ENCODE results near the gene MYADM. TPM values are rescaled to one million over a fixed set of nuclear protein-coding genes. Genes with fewer than 3 reads are reported as not detected.

The MYADM gene
- polyA plus RNA-seq, 1 of the 3 experiments (the other 2 are of a cell fraction), result 38.7 TPM

DNA sequence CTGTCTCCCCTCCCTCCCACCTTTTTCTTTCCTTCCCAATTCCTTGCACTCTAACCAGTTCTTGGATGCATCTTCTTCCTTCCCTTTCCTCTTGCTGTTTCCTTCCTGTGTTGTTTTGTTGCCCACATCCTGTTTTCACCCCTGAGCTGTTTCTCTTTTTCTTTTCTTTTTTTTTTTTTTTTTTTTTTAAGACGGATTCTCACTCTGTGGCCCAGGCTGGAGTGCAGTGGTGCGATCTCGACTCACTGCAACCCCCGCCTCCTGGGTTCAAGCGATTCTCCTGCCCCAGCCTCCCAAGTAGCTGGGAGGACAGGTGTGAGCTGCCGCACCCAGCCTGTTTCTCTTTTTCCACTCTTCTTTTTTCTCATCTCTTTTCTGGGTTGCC, 6.9 kb downstream of the MYADM start (continued):
- TF ChIP-seq, protein P1, sequence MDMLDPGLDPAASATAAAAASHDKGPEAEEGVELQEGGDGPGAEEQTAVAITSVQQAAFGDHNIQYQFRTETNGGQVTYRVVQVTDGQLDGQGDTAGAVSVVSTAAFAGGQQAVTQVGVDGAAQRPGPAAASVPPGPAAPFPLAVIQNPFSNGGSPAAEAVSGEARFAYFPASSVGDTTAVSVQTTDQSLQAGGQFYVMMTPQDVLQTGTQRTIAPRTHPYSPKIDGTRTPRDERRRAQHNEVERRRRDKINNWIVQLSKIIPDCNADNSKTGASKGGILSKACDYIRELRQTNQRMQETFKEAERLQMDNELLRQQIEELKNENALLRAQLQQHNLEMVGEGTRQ (IDR thresholded peaks at IDR 0.05; ENCODE audit: borderline replicate concordance, low read depth, low read length), result no peak
- no peak for TF ChIP-seq RAD21 (IDR thresholded peaks at IDR 0.05; ENCODE audit: low read length)

DNA sequence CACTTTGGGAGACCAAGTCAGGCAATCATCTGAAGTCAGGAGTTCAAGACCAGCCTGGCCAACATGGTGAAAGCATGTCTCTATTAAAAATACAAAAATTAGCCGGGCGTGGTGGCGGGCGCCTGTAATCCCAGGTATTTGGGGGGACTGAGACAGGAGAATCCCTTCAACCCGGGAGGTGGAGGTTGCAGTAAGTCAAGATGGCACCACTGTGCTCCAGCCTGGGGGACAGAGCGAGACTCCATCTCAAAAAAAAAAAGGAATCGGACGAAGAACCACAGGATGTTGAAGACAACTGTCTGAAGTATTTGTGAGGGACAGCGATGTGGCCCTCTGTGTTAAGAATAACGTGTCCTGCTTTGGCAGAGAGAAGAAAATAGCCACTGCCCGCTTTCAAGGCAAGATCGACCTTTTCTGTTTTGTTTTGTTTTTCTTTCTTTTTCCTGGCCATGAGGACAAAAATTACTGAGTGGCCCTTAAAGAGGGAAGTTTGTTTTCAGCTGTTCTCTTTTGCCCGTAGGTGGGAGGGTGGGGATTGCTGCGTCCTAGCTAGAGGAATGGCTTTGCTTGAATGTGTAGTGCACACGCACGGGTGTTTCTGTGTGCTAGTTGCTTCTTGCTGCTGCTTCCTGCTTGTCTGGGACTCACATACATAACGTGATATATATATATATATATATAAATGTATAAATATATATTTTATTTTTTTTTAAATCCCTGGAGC, 8.1 kb downstream of the MYADM start:
- H3K27ac ChIP-seq (ENCODE audit: low read depth in 2 of 2, low read length in 1 of 2), result no peak overlapping the region
- H3K4me3 ChIP-seq (ENCODE audit: low read depth in 2 of 2, low read length in 1 of 2), result no peak overlapping the region
- H3K79me2 ChIP-seq (ENCODE audit: insufficient read depth), result peaks cover 17% of the 10 kb centered on the region
- no peaks in the 10 kb centered on the region for H3K27me3 ChIP-seq (ENCODE audit: insufficient read depth)
- CTCF ChIA-PET, result no interaction called here
- no peak overlapping the region for H3K9ac ChIP-seq
- H3K36me3 ChIP-seq (replicated peaks in 1 of 2; ENCODE audit: control insufficient read depth in 1 of 2, insufficient read depth in 2 of 2, low read length in 1 of 2), result peaks cover 17 to 18% of the 10 kb centered on the region in 2 experiments
- WGBS (ENCODE audit: low lambda C conversion rate), result 93% methylated on average over 17 of the region's 17 CpGs
- no peak for DNase-seq
- no peaks in the 10 kb centered on the region for H3K9me3 ChIP-seq
- no peak overlapping the region for H3K4me2 ChIP-seq
- no peak overlapping the region for H2AFZ ChIP-seq (ENCODE audit: low read depth)
- POLR2A ChIA-PET, result interaction anchor here (1.1 kb wide), 1 partner anchor 149 kb away, joined by 3 read pairs; no protein-coding TSS in a partner anchor
- H3K4me1 ChIP-seq (ENCODE audit: control insufficient read depth in 1 of 2, insufficient read depth in 2 of 2, low read depth in 1 of 2, low read length in 1 of 2), result peaks cover 0 to 3% of the 10 kb centered on the region in 2 experiments; a peak in 1 of 4 replicates
- no peak for TF ChIP-seq NFIC (IDR thresholded peaks at IDR 0.05; ENCODE audit: borderline replicate concordance)
- no peak for TF ChIP-seq EP300 (IDR thresholded peaks at IDR 0.05; ENCODE audit: borderline replicate concordance in 1 of 2, low read depth in 1 of 2, low read length in 1 of 2)
- TF ChIP-seq RXRA (IDR thresholded peaks at IDR 0.05; ENCODE audit: borderline replicate concordance, low read depth), result no peak
- TF ChIP-seq POLR2AphosphoS5 (IDR thresholded peaks at IDR 0.05; ENCODE audit: low read depth, low read length), result no peak
- no peak for TF ChIP-seq FOXJ3 (CRISPR knock-in tag; IDR thresholded peaks at IDR 0.05)
- TF ChIP-seq TAF1 (IDR thresholded peaks at IDR 0.05; ENCODE audit: borderline replicate concordance, low read depth, low read length), result no peak
- TF ChIP-seq NRF1 (IDR thresholded peaks at IDR 0.05; ENCODE audit: low read depth, low read length), result no peak
- no peak for TF ChIP-seq MEF2A (IDR thresholded peaks at IDR 0.05; ENCODE audit: borderline replicate concordance, low read depth)
- no peak for TF ChIP-seq MXI1 (IDR thresholded peaks at IDR 0.05; ENCODE audit: low read depth, low read length)
- TF ChIP-seq, protein P2, sequence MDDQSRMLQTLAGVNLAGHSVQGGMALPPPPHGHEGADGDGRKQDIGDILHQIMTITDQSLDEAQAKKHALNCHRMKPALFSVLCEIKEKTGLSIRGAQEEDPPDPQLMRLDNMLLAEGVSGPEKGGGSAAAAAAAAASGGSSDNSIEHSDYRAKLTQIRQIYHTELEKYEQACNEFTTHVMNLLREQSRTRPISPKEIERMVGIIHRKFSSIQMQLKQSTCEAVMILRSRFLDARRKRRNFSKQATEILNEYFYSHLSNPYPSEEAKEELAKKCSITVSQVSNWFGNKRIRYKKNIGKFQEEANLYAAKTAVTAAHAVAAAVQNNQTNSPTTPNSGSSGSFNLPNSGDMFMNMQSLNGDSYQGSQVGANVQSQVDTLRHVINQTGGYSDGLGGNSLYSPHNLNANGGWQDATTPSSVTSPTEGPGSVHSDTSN (IDR thresholded peaks at IDR 0.05), result no peak
- TF ChIP-seq SMC3 (IDR thresholded peaks at IDR 0.05; ENCODE audit: low read depth, low read length), result no peak
- TF ChIP-seq ELF1 (IDR thresholded peaks at IDR 0.05), result no peak
- TF ChIP-seq, protein P3, sequence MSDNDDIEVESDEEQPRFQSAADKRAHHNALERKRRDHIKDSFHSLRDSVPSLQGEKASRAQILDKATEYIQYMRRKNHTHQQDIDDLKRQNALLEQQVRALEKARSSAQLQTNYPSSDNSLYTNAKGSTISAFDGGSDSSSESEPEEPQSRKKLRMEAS (IDR thresholded peaks at IDR 0.05; ENCODE audit: low read depth), result no peak
- no peak for TF ChIP-seq TCF12 (IDR thresholded peaks at IDR 0.05)
- TF ChIP-seq, protein P1 (IDR thresholded peaks at IDR 0.05; ENCODE audit: borderline replicate concordance, low read depth, low read length), result no peak
- TF ChIP-seq GATA2 (CRISPR knock-in tag; IDR thresholded peaks at IDR 0.05), result no peak
- TF ChIP-seq EZH2phosphoT487 (IDR thresholded peaks at IDR 0.05; ENCODE audit: borderline replicate concordance, low read depth), result no peak
- TF ChIP-seq, protein P4, sequence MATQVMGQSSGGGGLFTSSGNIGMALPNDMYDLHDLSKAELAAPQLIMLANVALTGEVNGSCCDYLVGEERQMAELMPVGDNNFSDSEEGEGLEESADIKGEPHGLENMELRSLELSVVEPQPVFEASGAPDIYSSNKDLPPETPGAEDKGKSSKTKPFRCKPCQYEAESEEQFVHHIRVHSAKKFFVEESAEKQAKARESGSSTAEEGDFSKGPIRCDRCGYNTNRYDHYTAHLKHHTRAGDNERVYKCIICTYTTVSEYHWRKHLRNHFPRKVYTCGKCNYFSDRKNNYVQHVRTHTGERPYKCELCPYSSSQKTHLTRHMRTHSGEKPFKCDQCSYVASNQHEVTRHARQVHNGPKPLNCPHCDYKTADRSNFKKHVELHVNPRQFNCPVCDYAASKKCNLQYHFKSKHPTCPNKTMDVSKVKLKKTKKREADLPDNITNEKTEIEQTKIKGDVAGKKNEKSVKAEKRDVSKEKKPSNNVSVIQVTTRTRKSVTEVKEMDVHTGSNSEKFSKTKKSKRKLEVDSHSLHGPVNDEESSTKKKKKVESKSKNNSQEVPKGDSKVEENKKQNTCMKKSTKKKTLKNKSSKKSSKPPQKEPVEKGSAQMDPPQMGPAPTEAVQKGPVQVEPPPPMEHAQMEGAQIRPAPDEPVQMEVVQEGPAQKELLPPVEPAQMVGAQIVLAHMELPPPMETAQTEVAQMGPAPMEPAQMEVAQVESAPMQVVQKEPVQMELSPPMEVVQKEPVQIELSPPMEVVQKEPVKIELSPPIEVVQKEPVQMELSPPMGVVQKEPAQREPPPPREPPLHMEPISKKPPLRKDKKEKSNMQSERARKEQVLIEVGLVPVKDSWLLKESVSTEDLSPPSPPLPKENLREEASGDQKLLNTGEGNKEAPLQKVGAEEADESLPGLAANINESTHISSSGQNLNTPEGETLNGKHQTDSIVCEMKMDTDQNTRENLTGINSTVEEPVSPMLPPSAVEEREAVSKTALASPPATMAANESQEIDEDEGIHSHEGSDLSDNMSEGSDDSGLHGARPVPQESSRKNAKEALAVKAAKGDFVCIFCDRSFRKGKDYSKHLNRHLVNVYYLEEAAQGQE (IDR thresholded peaks at IDR 0.05; ENCODE audit: low read depth, low read length), result no peak
- peaks cover 27% of the 10 kb centered on the region for H3F3A ChIP-seq (replicated peaks; ENCODE audit: insufficient read depth)
- no peaks in the 10 kb centered on the region for H3K9me2 ChIP-seq
- H4K20me1 ChIP-seq (ENCODE audit: insufficient read depth), result peaks cover 38% of the 10 kb centered on the region; the same call in 1 of the 2 replicates

Data from SK-N-SH (cell line).